CD14-positive monocyte (primary cell): Measurements from ENCODE around the gene FGF14. TPM values are rescaled to one million over a fixed set of nuclear protein-coding genes. Genes with fewer than 3 reads are reported as not detected.

Source experiments
- DNase-seq, 3 donors: peaks; one replicate each; pipeline ENCODE4 v3.0.0-alpha.2; 2011 to 2022
- H2AFZ ChIP-seq: 2 replicates; pipeline ENCODE4 v1.6.0; 2012; ENCODE audit warnings: mild to moderate bottlenecking, low read depth, low read length, inconsistent platforms; ENCODE audit not compliant: insufficient read depth, poor library complexity, severe bottlenecking
- H3K27ac ChIP-seq, 2 donors: 1 replicate in 1 of 2; 2 replicates in 1 of 2; pipeline ENCODE4 v1.5.1; 2012 to 2013; ENCODE audit warnings: low read length in 2 of 2, control low read depth in 1 of 2, inconsistent platforms in 1 of 2, low read depth in 1 of 2, mild to moderate bottlenecking in 1 of 2
- H3K27me3 ChIP-seq, 2 donors: one replicate each; pipeline versions ENCODE4 v1.6.0 to v1.6.1; 2011 to 2013; ENCODE audit warnings: low read length in 2 of 2; ENCODE audit not compliant: control insufficient read depth in 2 of 2, insufficient read depth in 2 of 2
- H3K36me3 ChIP-seq, 2 donors: replicated peaks in 1 of 2; 1 replicate in 1 of 2; 2 replicates in 1 of 2; pipeline versions ENCODE4 v1.5.1 to v1.6.1; 2012 to 2013; ENCODE audit warnings: low read length in 2 of 2, control low read depth in 1 of 2, inconsistent platforms in 1 of 2, mild to moderate bottlenecking in 1 of 2; ENCODE audit not compliant: insufficient read depth in 2 of 2, control insufficient read depth in 1 of 2
- H3K4me1 ChIP-seq, 2 donors: 1 replicate in 1 of 2; 2 replicates in 1 of 2; pipeline versions ENCODE4 v1.5.1 to v1.6.1; 2012 to 2013; ENCODE audit warnings: low read length in 2 of 2, control low read depth in 1 of 2, inconsistent platforms in 1 of 2, mild to moderate bottlenecking in 1 of 2, moderate library complexity in 1 of 2; ENCODE audit not compliant: insufficient read depth in 2 of 2, control insufficient read depth in 1 of 2
- H3K4me2 ChIP-seq: replicated peaks from 2 replicates; pipeline ENCODE3; 2012; ENCODE audit warnings: low read length, moderate library complexity, mild to moderate bottlenecking; ENCODE audit not compliant: poor library complexity, severe bottlenecking; ENCODE audit errors: extremely low read depth
- H3K4me3 ChIP-seq, 3 experiments: fragments of 200-600 bp in 1 of 3; sonication (generic) in 1 of 3; replicated peaks in 1 of 3; 1 replicate in 2 of 3; 2 replicates in 1 of 3; pipeline ENCODE4 v1.5.1; 2011 to 2013; ENCODE audit warnings: low read length in 3 of 3, mild to moderate bottlenecking in 3 of 3, control low read depth in 2 of 3, low read depth in 2 of 3, inconsistent platforms in 1 of 3, moderate library complexity in 1 of 3
- H3K79me2 ChIP-seq: 2 replicates; pipeline ENCODE4 v1.6.0; 2012; ENCODE audit warnings: mild to moderate bottlenecking, control low read depth, inconsistent platforms, low read length, moderate library complexity; ENCODE audit not compliant: insufficient read depth
- H3K9ac ChIP-seq: 2 replicates; pipeline ENCODE4 v1.6.0; 2017; ENCODE audit warnings: low read length, mild to moderate bottlenecking; ENCODE audit not compliant: insufficient read depth, poor library complexity, severe bottlenecking
- H3K9me3 ChIP-seq, 2 donors: replicated peaks in 1 of 2; 1 replicate in 1 of 2; 2 replicates in 1 of 2; pipeline versions ENCODE4 v1.5.1 to v1.6.1; 2012 to 2013; ENCODE audit warnings: low read length in 2 of 2, control low read depth in 1 of 2; ENCODE audit not compliant: control insufficient read depth in 1 of 2, insufficient read depth in 1 of 2
- H4K20me1 ChIP-seq: 2 replicates; pipeline ENCODE4 v1.6.0; 2012; ENCODE audit warnings: mild to moderate bottlenecking, low read length, control low read depth, moderate library complexity; ENCODE audit not compliant: insufficient read depth
- H3K27ac Mint-ChIP-seq, 7 donors: one replicate each; pipeline ENCODE4 v1.8.0; 2020; ENCODE audit warnings: mild to moderate bottlenecking in 7 of 7, mixed read lengths in 7 of 7, moderate library complexity in 6 of 7, inconsistent platforms in 2 of 7
- H3K27me3 Mint-ChIP-seq, 3 donors: one replicate each; pipeline ENCODE4 v1.8.0; 2021 to 2022; ENCODE audit warnings: low read depth in 3 of 3, mild to moderate bottlenecking in 3 of 3, mixed read lengths in 3 of 3, moderate library complexity in 3 of 3, inconsistent platforms in 1 of 3
- H3K36me3 Mint-ChIP-seq, 2 donors: one replicate each; pipeline ENCODE4 v1.8.0; 2020; ENCODE audit warnings: mixed read lengths in 2 of 2, inconsistent platforms in 1 of 2, mild to moderate bottlenecking in 1 of 2
- H3K4me1 Mint-ChIP-seq: one replicate; pipeline ENCODE4 v1.8.0; 2020; ENCODE audit warnings: mild to moderate bottlenecking, mixed read lengths
- H3K4me3 Mint-ChIP-seq, 2 donors: one replicate each; pipeline ENCODE4 v1.8.0; 2020; ENCODE audit warnings: mild to moderate bottlenecking in 2 of 2, mixed read lengths in 2 of 2, moderate library complexity in 1 of 2
- H3K9me3 Mint-ChIP-seq, 7 donors: one replicate each; pipeline ENCODE4 v1.8.0; 2020 to 2022; ENCODE audit warnings: mixed read lengths in 7 of 7, mild to moderate bottlenecking in 6 of 7, moderate library complexity in 6 of 7, inconsistent platforms in 2 of 7
- CTCF ChIP-seq: fragments of 200-600 bp; IDR thresholded peaks from one replicate; pipeline ENCODE4 v1.8.0; 2022; ENCODE audit warnings: antibody characterized with exemption, mild to moderate bottlenecking
- WGBS: methylation state at CpG from one replicate; pipeline ENCODE4 v1.1.5; 2013; ENCODE audit warnings: missing lambda C conversion rate; ENCODE audit not compliant: insufficient coverage; 5-methylcytosine and 5-hydroxymethylcytosine counted together
- intact Hi-C, 2 donors: fragments of 100-400 bp; cut with micrococcal nuclease; formaldehyde crosslinking; loops; one replicate each; pipeline versions ENCODE4 v1.15.0 to v1.15.1; 2023
- polyA plus RNA-seq, 3 donors: library from polyadenylated mRNA; depleted of rRNA in 1 of 3; unstranded in 2 of 3; stranded (reverse) in 1 of 3; fragments of 300-500 nt in 2 of 3; fragments of >200 nt in 1 of 3; fragmentation: Illumina TruSeq in 2 of 3; gene quantifications; 1 replicate in 2 of 3; 2 replicates in 1 of 3; pipeline ENCODE4 v1.2.3, GENCODE V29; 2012 to 2021

FGF14 gene
- polyA plus RNA-seq, 3 donors: not detected

DNA sequence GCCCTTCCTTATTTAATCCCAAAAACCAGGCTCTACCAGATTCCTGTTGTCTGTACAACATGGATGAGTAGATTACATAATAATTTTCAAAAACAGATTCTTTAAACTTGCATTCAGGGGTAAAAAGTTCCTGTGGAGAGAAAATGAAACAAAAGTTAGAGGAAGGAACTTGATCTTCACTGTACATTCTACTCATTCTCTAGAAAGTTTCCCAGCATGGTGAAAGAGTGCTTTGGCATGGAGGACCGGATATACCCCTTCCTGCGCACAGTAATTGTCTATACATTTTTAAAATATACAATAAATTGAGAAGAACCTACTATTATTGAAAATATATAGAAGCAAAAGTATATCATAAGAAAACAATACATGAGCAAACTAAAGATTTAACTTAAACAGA is 675.2 kb downstream of the FGF14 start:
- intact Hi-C loops: no loop called here
- H3K9me3 Mint-ChIP-seq: peaks cover 0 to 2% (median 0%) of the 10 kb centered on the region in 7 donors
- H3K4me1 Mint-ChIP-seq: peaks cover 2% of the 10 kb centered on the region
- Histone ChIP-seq H3K4me1 (no peaks in the 10 kb centered on the region), H2AFZ (no peak overlapping the region), H3K27me3 (no peaks in the 10 kb centered on the region), H3K4me3 (no peak overlapping the region), H4K20me1 (no peaks in the 10 kb centered on the region), H3K4me2 (no peak overlapping the region), H3K9ac (no peak overlapping the region), H3K9me3 (no peaks in the 10 kb centered on the region), H3K79me2 (no peaks in the 10 kb centered on the region), H3K27ac (no peak overlapping the region), H3K36me3 (no peaks in the 10 kb centered on the region)
- no peak overlapping the region for H3K4me3 Mint-ChIP-seq
- no peaks in the 10 kb centered on the region for H3K27me3 Mint-ChIP-seq
- WGBS: no CpG with 5 or more reads among the region's 2 CpGs
- no peak for TF ChIP-seq CTCF
- no peak overlapping the region for H3K27ac Mint-ChIP-seq
- DNase-seq: no peak
- no peaks in the 10 kb centered on the region for H3K36me3 Mint-ChIP-seq

DNA sequence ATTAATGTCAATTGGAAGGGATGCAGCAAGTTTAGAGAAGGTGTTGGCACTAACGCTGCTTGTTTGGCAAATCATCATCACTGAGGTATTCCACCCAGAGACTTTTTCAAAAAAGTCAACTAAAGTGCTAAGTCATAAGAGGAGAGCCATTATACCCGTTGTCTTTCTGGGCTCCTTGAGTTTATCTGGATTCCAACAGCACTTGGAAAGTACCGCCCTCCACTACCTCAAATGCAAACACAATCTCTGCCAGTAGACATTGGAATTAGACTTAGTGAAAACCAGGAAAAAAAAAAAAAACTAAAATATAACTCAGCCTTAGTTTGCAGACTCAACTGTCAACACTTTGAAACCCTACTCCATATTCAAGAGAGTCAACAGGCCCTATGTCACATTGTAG is 683.4 kb downstream of the FGF14 start:
- no peak overlapping the region for H2AFZ ChIP-seq
- no peaks in the 10 kb centered on the region for H3K79me2 ChIP-seq
- H3K36me3 ChIP-seq: no peaks in the 10 kb centered on the region
- no peak overlapping the region for H3K9ac ChIP-seq
- H3K27ac ChIP-seq: no peak overlapping the region
- Mint-ChIP-seq H3K36me3 (no peaks in the 10 kb centered on the region), H3K4me3 (no peak overlapping the region), H3K27ac (no peak overlapping the region), H3K9me3 (no peaks in the 10 kb centered on the region), H3K27me3 (peaks cover 0 to 1% (median 0%) of the 10 kb centered on the region in 3 donors), H3K4me1 (no peaks in the 10 kb centered on the region)
- intact Hi-C loops: no loop called here
- no peaks in the 10 kb centered on the region for H4K20me1 ChIP-seq
- no peaks in the 10 kb centered on the region for H3K9me3 ChIP-seq
- no peak for DNase-seq
- H3K27me3 ChIP-seq: no peaks in the 10 kb centered on the region
- 92% methylated on average over 2 of the region's 3 CpGs for WGBS
- no peak for TF ChIP-seq CTCF
- no peaks in the 10 kb centered on the region for H3K4me1 ChIP-seq
- no peak overlapping the region for H3K4me3 ChIP-seq
- H3K4me2 ChIP-seq: no peak overlapping the region
